Inflammatory macrophage treated with lipopolysaccharide for 1 hour (primary cell): ENCODE results near the gene IRF2BPL.

ENCODE experiments used
- DNase-seq, 2 donors: peaks; one replicate each; pipeline ENCODE4 v3.0.0-alpha.2; 2020 to 2022

IRF2BPL gene

DNA sequence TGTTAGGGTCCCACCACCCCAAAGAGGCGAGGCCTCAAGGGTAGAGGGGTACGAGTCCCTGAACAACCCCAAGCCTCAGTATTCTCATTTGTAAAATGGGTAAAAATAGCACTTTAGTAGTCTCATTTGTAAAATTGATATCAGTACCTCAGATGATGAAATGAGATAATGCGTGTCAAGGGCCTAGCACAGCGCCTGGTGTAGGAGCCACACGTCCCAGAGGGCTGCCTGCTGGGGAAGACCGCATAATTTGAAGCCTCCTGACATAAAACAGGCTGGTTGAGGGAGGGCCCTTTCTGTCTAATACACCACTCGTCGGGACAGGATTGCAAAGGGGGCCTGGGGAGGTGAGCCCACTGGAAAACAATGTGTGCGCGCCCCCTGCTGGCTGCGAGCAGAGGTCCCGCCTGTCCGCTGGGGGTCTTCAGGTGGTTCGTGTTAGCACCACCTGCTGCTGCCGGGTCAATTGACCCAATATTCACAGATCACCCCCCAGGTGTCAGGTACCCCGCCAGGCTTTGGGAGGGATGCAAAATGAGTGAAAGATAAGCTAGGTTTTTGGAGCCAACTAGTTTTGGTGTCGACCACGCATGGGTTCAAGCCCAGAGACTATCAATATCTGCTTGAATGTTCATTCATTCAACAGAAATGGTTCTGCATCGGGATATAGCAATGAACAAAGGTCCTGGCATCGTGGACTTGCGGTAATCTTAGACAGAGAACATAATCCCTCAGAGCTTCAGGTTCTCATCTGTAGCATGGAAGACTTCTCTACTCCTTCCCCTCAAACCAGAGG lies 24.7 kb upstream of the IRF2BPL start:
- DNase-seq = peak in 1 of 2 donors; percentile 59

GRCh38 chr14:77052281-77053044 lies 24.0 kb upstream of the IRF2BPL start:
- DNase-seq = no peak

DNA sequence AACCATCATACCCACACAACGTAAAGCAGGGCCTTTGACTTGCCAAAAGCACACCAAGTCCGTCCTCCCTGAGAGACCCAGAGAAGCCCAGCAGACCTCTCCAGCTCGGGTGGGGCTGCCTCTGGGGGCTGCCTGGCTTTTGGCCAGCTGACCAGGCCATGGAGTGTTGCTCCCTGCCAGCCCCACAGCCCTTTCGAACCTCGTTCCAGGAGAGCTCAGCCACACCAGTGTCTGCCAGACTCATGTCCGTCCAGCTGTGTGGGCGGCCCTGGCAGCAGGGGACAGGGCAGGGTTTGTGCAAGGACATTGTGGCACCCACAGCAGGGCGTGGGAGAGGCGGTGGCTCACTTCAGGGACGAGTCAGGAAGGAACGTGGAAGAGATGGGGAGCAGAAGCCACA lies 22.6 kb upstream of the IRF2BPL start:
- DNase-seq = peak; percentile 80 to 91

- no peak for DNase-seq
These were observed 18.2 kb upstream of the IRF2BPL start for GRCh38 chr14:77046721-77047120.

DNA sequence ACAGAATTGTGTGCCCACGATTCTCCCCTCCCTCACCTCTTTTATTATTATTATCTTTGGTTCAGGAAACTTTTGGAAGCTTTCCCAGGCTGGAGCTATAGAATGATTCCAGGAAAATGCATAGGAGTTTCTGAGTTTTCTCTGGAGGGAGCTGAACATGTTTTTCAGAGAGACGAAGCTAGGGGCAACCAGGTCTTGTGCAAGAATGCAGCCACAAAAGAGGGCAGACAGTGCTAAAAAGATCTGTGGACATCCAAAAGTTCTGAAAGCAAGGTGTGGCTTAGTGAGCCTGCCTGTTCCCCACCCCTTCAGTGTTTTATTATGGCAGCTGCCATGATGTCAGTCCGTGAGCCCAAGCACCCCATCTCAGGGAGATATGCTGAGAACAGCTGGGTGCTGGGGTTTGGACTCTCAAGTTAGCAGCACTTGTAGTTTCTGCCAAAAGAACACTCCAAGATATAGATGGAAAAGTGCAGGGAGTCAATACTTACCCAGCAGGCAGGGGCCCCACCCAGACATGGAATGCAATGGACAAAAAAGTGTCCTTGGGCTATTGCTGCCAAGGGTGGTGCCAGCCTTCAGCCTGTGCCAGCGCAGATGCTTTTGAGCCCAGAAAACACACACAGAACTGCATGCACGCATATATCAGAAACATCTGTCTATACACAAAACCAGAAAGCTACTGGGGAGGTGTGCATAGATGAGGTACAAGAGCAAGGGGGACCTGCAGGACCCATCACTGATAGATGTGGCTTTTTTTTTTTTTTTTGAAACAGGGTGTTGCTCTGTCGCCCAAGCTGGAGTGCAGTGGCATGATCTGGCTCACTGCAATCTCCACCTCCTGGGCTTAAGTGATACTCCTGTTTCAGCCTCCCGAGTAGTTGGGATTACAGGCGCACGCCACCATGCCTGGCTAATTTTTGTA lies 17.0 kb upstream of the IRF2BPL start:
- no peak for DNase-seq

GRCh38 chr14:77044783-77045237 lies 16.3 kb upstream of the IRF2BPL start:
- no peak for DNase-seq

DNA sequence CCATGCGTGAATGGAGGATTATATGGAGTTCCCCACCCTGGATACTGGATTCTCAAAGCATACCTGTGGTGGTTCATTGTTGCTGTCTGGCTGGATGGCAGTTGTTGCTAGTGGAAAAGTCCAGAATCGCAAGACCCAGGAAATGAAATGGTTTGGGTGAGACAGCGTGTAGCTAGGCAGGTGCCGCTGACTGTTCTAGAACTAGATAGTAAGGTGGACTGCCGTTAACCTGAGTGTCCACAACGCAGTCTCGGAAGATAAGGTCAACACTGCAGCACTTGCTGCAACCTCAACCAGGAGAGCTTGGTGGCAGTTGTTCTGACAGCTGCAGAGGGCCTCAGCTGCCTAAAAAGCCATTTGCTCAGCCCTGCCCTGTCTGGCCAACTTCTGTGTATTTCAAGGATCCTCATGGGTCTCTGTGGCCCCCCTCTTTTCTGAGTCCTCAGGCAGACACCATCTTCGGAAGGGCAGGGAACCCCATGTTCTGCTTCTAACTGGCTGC lies 15.5 kb upstream of the IRF2BPL start:
- DNase-seq = no peak

DNA sequence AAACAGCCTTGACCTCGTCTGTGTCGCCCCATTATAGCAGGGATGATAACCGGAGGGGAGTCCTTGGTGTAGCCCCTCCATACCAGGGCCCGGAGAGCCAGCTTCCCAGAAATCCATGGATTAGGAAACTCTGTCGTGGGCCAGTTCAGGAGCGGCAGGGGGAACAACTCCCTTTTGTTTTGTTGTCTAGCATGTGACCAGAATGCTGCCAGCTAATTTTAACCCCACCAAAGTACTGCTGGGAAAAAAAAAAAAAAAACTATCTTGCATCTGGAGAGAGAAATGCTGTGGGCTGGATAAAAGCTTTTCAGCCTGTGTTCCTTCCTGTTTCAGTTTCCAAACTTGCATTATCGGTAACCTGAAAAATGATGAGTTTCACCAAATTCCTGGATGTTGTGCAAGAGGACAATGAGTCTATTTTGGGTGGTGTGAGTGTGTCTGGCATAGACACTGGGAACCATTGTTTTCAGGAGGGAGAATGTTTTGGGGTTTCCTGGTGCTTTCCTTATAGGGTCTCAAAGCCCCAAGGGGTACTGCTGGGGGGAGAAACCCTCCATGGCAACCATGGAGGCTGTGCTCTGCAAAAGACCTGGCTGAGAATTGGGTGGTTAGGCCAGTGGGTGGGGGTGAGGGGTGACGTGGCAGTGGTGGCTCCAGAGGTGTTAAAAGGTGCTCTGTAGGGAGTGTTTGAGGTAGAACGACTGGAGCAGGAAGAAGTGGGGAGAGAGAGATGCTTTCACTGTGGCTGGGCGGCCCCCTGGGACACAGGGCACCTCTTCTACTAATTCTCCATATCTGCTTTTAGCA lies 14.9 kb upstream of the IRF2BPL start:
- peak; percentile 94 to 96 for DNase-seq

GRCh38 chr14:77041881-77042545 lies 13.5 kb upstream of the IRF2BPL start:
- peak in 1 of 2 donors; percentile 46 for DNase-seq

DNA sequence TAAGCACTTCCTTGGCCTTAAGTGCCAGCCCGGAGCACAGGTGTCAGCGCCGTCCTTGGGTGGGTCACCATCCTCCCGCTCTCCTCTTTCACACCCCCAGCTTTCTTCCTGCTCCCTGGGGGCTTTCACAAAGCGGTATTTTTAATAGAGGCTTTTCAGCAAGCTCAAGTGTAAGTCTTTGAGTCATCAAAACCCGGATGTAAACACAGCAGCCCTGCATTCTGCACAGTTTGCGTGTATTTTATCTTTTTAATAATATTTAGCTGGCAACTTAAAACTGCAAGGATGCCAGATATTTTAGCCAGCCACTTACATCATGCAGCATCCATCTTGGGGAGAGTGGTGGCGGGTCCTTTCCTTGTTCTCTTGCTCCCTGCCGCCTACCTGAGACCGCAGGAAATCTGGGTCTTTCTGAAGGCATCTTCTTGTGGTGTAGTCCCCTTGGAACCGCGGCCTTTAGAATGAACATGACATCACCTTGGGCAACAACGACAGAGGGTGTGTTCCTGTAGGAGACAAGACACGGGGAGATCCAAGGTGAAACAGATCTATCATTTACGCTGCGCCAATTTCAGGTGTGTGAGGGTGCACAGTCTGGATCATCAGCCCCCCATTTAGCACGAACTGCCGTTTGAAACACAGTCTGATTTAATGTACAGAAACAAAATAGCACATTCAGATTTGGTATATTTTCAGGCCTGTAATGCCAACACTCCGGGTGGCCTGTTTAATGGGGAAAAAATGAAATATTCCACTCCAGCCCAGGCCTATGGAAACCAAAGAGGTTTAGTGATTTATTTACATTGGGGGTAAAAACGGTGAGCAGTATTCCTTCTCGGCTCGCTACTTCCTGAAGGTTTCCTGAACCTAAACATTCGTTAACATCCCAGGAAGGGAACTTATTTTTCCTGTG lies 12.5 kb upstream of the IRF2BPL start:
- no peak for DNase-seq

DNA sequence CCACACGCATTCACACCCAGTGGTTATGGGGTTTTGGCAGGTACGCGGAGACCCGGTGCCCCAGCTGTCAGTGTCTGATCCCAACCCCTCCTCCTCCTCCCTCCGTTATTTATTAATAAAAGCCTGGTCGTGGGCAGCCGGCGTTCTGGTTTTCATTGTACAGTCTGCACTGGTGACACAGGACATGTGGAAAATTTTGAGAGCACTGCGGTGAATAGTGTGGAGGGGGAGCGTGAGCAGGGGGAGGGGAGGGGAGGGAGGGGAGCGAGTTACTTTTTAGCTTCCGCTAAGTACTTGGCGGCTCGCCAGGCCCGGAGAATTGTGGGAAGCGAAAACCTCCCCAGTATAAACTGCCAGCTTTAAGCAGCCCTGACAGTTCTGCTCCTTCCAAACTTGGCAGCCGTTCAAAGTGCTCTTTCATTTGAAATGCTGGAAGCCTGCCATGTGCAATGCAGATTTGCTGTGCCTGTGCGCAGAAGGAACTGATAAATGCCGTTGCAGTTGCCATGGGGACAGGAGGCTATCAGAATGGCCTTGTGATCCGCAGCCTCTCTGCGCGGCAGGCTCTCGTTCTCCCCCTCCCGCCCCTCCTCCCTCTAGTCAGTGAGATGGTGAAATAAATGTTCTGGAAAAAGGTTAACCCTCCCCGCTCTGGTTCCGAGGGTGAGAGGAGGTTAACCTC lies 11.7 kb upstream of the IRF2BPL start:
- peak; percentile 93 to 98 for DNase-seq

DNA sequence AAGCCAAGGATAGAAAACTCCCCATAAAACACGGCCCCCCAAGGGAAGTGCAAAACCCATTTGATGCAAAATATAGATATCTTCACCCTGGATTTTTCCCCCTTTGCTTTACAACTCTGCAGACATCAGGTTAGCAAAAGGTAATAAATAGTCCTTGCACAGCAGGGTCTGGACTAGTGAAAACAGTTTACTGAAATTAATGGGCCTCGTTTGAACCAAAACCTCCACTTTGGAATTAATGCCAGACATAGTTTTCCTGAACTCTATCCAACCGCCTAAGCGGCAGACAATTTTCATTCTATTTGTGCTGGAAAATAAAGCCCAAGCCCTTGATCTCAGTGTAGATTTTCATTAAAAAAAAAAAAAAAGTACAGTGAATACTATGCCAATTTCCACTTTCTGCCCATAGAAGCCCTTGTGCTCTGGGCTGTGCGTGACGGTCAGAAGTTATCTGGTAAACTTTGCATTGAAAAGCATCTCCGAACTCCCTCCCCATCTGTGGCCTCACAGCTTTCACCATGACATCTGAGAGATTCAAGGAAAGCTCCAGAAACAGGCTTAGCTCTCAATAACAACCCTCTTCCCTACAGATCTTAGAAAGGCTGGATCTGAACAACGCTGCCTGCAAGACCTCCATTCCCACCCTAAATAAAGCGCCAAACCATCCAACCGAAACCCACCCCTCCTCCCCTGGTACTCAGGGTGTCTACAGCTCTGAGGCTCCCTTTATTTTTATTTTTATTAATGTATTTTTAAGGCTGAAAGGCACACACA lies 11.0 kb upstream of the IRF2BPL start:
- no peak for DNase-seq

- DNase-seq = no peak
These were observed 9.5 kb upstream of the IRF2BPL start for GRCh38 chr14:77037938-77038568.

GRCh38 chr14:77037215-77037937 lies 8.9 kb upstream of the IRF2BPL start:
- DNase-seq = no peak

DNA sequence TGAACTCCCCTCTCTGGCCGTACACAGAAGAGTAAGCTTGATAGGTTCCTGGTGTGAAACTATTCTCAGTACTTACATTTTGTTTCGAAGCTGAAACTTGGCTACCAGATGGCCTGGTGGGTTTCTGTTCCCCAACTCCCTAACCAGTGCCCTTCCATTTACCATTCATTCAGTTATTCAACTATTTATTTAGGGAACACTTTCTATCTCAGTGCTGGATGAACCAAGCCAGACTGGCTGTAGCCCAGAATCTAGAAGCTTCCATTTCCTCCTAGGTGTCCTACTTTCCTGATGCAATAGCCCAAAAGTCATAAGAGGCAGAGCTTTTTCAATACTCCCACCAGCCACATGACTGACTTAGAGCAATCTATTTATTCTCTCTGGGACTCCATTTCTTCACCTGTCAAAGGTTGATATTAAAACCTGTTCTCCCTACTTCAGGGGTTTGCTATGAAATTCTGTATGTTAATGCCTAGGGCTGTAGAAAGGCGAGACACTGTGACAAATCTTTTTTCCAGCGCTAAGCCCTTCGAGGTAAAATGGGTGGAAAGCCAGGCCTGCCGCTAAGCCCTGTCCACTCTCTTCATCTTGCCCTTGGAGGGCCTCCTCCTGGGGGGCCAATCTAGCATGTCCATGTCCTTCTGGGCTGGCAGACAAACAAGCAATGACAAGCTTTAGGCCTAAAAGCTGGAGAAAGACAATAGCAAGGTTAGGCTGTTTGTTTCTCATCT lies 8.1 kb upstream of the IRF2BPL start:
- DNase-seq = peak in 1 of 2 donors; percentile 65

- no peak for DNase-seq
These were observed 6.8 kb upstream of the IRF2BPL start for GRCh38 chr14:77035267-77035666.
